CD4-positive, alpha-beta T cell treated with Interleukin-2 at 100 ng/mL for 4 hours (primary cell): ENCODE measurements around the gene BRSK2.

Experiments
- DNase-seq: peaks from one replicate; pipeline ENCODE4 v3.0.0-alpha.2; 2020; ENCODE audit warnings: low spot score

BRSK2 gene

GRCh38 chr11:1483445-1483961, 93.8 kb downstream of the BRSK2 start:
- DNase-seq, result no peak

DNA sequence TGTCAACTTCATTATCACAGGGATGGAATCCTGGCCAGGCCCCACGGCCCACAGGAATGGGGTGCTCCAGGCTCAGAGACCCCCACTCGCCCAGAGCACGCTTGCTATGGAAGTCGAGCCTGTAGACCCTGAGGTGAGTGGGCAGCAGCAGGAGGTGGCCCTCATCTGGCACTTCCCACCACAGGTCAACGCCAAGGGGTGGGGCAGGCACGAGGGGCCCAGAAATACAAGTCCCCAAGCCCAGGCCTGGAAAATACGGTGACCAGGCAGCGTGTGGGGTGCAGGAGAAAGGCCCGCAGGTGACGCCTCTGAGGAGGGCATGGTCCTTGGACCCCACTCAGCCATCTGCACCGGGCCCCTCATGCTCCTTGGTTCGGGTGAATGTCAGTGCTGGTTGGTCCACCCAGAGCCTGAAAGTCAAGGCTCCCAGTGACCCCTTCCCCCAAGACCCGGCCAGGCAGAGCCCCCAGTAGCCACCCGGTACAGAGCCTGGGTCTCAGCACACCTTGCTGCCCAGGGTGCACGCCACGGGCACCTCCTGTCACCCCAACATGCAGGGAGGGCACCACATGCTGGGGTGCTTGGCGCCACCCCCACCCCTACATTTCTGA, 94.4 kb downstream of the BRSK2 start:
- no peak for DNase-seq

DNA sequence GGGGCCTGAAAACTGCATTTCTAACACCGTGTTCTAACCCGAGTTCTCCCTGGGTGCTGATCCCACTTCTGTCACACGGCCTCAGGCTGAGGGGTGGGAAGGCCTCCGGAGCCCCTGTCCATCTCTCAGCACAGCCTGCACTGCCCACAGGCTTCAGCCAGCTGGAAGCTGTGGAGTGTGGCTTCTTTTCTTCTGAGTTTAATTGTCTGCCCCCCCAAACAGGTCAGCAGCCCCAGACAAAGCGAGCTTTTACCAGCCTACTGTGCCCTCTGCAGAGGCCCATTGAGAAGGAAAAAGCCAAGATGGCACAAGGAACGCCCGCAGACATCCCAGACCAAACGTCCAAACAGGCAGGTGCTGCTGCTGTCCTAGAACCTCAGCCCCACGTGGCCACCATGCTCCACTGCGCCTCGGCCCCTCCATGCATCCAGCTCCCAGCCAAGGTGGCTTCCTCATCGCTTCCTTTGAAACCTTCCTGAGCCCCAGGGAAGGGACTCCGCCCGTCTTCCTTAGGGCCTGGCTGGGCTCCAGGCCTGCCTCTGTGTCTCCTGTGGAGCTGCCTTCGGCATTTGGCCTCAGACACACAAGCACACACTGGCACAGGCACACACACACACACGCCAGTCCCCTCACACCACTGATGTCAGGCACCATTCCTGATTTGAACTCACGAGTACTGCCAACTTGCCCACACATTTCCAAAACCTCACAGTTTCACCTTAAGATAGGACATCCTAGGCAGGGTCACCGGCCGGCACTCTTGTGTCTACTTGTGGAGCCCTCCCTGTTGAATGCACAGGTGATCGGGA, 95.2 kb downstream of the BRSK2 start:
- no peak for DNase-seq

- DNase-seq, result no peak
Observed at GRCh38 chr11:1485504-1485885, 95.8 kb downstream of the BRSK2 start.

DNA sequence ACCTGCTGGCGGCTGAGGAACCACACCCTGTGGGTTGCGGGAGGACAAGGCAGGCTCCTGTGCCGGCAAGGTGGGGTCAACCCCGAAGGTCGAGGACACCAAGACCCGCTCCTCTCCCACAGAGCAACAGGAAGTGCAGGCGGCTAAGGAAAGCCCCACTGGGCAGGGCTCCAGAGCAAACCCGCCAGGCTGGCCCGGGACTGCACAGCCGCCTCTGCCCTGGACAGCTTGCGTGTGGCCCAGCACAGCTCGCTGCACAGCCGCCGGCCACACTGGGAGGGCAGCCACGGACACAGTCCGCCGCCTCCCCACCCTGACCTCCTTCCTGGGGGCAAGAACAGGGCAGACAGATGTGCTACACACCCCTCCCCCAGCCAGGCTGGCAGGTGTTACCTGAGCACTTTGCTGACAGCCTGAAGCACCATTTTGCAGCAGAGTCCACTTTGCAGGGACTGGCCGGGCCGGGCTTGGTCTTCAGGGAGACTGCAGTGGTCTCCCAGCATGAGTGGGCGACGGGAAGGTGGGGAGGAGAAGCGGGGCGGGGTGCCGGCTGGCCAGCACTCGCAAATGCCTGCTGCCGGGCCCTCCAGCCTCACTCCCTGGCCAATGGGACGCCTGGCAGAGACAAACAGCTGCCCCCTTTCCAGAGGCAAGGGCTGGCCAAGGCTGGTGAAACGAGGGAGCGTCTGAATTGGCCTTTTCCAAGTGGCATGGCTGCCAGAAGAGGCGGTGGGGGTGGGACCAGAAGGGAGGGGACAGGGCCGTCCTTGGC, 96.5 kb downstream of the BRSK2 start, which contains the start of gene MOB2:
TSS of gene MOB2 (minus strand) at position 726 of the 772 bp plus-strand sequence. CDS start at position 503, 223 bp downstream.
- DNase-seq, result no peak

- DNase-seq, result no peak
Observed at GRCh38 chr11:1487091-1487850, 97.5 kb downstream of the BRSK2 start.

GRCh38 chr11:1487851-1488574, 98.3 kb downstream of the BRSK2 start:
- no peak for DNase-seq

GRCh38 chr11:1488575-1489180, 98.9 kb downstream of the BRSK2 start:
- DNase-seq, result no peak

DNA sequence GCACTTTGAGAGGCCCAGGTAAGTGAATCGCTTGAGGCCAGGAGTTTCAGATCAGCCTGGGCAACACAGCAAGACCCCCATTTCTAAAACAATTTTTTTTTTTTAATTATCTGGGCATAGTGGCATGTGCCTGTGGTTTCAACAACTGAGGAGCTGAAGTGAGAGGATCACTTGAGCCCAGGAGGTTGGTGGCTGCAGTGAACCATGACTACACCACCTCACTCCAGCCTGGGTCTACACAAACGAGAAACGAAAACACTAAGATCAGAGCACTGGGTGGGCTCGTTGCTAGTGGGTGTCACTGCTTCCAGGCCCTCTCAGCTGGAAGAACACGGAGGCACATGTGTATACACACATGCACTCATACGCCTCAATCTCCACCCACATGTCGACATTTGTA, 100.9 kb downstream of the BRSK2 start:
- DNase-seq, result no peak

- no peak for DNase-seq
Observed at GRCh38 chr11:1491379-1491778, 101.6 kb downstream of the BRSK2 start.

DNA sequence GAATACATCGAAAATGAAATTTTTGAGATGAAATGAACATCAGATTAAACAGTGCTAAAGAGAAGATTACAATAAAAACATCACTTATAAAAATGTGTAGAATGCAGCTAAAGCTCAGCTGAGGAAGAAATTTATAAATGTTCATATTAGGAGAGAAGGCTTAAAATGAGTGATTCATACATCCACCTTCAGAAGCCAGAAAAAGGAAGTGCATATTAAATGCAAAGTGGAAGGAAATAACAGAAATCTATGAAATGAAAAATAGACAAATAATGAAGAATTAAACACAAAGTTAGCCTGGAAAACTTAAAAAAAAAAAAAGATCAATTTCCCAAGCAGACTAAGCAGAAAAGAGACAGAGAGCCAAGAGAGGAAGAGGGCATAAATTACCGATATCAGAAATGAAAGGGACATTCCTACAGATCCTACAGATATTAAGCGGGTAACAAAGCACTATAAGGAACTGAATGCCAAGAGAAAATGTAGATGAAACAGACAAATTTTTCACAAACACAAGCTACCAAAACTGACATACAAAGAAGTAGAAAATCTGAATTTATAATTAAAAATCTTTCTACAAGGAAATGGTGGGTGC, 104.0 kb downstream of the BRSK2 start:
- no peak for DNase-seq

GRCh38 chr11:1494650-1495049, 104.9 kb downstream of the BRSK2 start:
- DNase-seq, result no peak

DNA sequence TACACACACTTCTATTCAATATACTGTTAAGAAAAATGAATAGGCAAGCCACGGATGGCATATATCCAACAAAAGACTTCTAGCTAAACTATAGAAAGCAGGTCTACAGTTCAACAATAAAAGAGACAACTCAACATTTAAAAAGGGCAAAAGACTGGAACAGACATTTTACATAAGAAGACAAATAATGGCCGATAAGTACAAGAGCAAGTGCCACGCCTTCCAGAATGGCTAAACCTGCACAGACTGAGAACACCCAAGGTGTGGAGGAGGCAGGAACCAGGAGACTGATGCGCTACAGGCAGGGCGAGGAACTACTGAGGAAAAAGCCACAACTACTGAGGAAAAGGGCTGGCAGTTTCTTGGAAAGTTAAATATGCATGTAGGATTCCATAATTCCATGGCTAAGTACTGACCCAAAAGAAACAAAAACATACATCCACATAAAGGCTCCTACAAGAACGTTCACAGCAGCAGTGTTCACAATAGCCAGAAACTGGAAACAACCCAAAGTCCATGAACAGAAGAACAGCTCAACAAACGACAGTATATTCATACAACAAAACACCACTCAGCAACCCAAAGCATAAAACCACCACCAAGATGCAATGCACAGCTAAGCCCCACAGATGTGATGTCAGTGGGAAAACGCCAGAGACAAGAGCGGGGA, 106.5 kb downstream of the BRSK2 start:
- no peak for DNase-seq

DNA sequence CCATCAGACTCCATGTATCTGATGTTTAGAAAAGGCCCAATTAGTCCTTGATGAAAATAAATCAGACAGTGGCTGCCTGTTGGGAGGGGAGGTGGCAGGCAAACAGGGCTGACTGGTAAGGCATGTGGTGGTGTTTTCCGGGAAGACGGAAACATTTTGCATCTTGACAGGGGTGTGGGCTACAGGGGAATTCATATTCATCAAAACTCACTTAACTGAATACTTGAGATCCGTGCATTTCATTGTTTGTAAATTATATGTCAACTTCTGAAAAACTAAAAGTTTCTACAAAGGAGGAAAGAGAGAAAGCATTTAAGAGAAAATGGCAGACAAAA, 107.0 kb downstream of the BRSK2 start:
- DNase-seq, result no peak

DNA sequence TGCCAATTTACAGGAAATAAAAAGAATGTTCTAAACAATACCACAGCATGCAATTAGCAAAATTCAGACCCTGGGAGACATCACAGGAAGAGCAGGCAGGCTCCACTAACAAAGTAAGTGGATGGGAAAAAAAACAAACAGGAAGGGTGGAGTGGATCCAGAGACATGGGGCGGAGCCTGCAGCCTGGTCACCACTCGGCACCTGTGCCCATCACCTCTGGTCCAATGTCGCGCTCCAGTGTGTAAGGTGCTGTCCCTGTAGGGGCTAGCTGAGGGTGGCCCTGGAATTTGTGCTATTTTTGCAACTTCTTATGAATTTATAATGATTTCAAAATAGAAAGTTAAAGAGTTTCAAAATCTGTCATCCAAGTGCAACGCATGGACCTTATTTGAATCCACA, 107.9 kb downstream of the BRSK2 start:
- DNase-seq, result no peak

DNA sequence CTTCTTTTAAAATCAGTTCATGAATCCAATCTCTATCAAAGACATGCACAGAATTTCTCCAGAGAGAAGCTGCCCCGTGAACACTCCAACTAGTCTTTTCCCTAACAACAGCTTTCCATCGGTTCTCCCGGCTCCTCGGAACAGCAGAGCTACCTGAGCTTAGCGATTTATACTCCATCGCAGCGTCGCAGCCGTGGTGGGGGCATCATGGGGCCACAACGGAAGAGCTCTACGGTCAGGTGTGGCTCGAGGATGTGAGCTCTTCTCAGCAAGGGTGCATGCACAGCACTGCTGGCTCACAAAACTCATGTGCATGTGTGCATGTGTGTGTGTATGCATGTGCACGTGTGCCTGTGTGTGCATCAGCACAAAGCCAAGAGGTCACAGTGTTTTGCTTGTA, 108.5 kb downstream of the BRSK2 start:
- no peak for DNase-seq

GRCh38 chr11:1499261-1499890, 109.6 kb downstream of the BRSK2 start:
- DNase-seq, result no peak

GRCh38 chr11:1499899-1500298, 110.2 kb downstream of the BRSK2 start:
- no peak for DNase-seq
